HG03139 (cell line): ENCODE measurements around the gene SCFD2.

Experiments
- ATAC-seq: cut with Tn5 transposase; IDR thresholded peaks from one replicate; pipeline ENCODE4 v1.9.1; 2021; ENCODE audit not compliant: unreplicated experiment

SCFD2 gene

GRCh38 chr4:52904421-52904820 is 461.4 kb downstream of the SCFD2 start:
- ATAC-seq: no peak

- ATAC-seq: no peak
Measured at GRCh38 chr4:52903273-52903672, 462.6 kb downstream of the SCFD2 start.

GRCh38 chr4:52894443-52894842 is 471.4 kb downstream of the SCFD2 start:
- ATAC-seq: no peak

GRCh38 chr4:52892880-52893279 is 473.0 kb downstream of the SCFD2 start:
- ATAC-seq: no peak

DNA sequence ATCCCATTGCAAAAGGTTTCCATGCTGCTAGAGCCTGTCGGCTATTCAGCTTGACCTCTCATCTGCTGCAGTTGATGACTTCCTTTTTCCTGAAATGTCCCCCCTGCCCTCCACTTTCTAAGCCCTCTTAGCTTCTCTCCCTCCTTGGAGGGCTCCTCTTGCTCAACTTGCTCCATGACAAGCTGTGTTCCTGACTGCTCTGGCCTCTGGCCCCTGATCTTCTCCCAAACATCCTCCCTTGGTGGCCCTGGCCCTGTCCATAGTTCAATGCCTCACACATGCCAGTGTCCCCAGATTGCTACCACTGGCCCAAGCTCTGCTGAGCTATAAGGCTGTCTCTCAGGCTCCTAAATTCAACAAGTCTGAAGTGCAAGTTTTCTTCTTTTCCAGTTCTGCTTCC is 474.1 kb downstream of the SCFD2 start:
- ATAC-seq: no peak

- no peak for ATAC-seq
Measured at GRCh38 chr4:52890521-52890791, 475.4 kb downstream of the SCFD2 start.

GRCh38 chr4:52889778-52890520 is 475.9 kb downstream of the SCFD2 start:
- ATAC-seq: no peak

- no peak for ATAC-seq
Measured at GRCh38 chr4:52889354-52889753, 476.5 kb downstream of the SCFD2 start.

- no peak for ATAC-seq
Measured at GRCh38 chr4:52884994-52885393, 480.9 kb downstream of the SCFD2 start.

DNA sequence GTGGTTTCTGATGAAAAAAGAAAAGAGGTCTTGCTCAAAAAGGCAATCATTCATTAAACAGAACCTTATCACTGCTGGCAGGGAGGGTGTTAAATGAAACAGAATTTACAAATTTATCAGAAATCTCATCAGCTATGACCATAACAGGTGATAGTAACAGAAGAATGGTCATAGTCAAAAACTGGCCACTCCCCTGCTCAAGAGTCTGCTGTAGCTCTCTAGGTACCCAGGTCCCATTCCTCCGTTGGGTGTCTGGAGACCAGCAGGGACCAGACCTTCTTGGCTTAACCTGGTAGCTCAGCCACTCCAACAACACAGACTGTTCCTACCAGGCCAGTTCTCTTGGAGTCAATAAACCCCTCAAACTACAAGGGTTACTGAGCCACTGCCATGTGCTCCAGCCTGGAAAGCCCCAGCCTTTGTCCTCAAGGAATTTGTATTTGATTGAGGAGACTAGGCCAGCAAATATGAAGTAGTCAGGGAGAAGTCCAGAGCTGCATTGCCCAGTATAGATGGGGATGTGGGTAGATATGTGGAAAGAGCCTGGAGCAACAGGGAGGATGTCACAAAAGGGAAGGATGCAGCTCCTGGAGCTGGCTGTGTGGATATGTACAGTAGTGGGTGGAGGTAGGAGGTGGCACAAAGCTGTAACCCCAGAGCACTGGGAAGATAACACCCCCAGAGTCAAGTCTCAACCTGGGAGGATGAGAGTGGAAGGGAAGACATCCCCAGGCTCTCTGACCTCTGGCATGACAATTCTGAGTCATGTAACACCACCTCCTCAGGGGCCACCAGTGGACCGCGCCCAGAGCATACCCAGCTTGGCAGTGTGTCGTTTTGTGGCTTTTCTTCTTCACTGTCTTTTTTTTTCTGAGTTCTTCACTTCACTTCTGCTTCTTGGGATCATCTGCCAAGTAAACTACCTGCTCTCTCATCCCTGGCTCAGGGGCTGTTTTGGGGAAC is 481.9 kb downstream of the SCFD2 start:
- no peak for ATAC-seq

DNA sequence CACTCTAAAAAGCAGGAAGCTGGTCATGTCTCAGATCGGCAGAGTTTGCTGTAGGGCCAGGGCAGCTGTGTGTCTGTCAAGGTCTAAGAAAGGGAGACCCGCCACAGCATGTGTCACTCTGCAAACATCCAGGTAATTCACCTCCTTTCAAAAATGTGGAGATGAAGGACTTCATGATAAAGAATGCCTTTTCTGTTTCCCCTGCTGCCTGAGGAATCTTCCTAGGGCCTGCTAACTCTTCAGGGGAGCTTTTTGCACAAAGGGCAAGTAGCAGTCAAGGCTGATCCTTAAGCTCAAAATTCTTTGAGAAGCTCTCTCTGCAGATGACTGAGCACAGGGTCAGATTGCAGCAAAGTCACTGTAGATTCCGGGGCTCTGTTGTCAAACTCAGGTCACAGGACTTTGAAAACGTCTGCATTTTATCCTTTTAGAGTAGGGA is 482.7 kb downstream of the SCFD2 start:
- no peak for ATAC-seq

GRCh38 chr4:52880994-52881393 is 484.9 kb downstream of the SCFD2 start:
- ATAC-seq: no peak

DNA sequence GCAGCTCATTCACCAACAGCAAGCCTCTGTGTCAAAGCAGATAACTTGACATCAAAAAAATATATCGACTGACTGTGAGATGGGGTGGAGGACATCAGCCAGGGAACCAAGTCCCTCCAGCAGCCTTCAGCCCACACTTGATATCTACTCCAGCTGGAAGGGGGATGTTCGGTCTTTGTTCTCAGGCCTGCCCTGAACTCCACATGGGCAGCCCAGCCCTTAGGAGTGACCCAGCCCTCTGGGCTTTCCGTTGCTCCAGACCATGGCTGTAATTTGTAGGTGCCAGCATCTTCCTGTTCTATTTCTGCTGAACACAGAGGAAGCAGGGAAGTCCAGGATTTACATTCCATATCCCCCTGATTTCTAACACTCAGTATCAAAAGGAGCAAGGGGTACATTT is 486.4 kb downstream of the SCFD2 start:
- ATAC-seq: no peak

- ATAC-seq: no peak
Measured at GRCh38 chr4:52877694-52878093, 488.2 kb downstream of the SCFD2 start.

DNA sequence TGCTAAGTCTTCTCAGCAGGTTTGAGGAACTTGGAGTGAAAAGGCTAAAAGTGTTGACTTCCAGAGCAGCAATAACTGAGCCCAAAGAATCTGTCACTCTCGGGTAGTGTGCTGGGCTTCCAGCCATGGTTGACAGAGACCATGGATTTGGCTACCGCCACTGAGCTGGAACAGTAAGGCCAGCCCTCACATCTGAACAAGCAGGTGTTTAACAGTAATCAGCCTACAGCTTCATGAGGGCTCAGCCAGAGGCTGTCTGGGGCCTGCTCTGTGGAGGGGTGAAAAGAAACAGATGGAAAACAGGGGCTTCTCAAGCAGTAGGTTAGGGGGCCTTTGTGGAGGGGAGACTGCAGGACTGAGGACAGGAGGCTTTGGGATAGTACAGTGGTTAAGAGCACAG is 488.8 kb downstream of the SCFD2 start:
- no peak for ATAC-seq

DNA sequence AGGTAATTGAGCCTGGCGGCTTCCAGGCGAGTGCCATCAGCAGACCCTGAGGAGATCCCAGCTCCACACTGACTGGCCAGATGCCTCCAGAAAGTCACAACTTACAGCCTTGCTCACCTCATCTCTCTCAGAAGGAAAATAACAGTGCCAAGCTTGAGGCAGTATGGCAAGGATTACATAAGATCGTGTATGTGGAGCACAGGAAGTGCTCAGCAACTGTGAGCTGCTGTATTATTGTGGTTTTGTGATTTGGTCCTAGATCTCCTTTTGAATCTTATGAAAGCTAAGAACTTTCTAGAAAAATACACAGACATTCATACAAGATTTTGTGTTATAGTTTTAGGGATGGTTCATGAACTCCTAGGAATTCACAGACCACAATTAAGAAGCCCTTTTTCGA is 489.8 kb downstream of the SCFD2 start:
- no peak for ATAC-seq

DNA sequence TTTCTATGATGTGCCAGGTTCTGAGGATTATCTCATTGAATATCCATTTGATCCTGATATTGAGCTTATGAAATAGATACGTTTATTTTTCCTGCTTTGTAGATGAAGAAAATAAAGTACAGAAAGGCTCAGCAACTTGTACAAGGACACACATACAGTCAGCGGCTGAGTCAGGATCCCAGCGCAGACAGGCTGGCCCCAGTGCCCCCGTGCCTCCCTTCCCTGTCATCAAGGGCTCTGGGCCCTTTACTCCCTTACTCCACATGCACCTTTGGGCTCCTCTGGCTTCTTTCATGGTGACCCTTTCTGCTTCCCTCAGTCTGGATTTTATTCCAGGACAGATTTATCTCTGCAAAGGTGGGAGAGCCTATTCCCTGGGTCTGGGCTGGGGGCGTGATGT is 490.9 kb downstream of the SCFD2 start:
- ATAC-seq: no peak

DNA sequence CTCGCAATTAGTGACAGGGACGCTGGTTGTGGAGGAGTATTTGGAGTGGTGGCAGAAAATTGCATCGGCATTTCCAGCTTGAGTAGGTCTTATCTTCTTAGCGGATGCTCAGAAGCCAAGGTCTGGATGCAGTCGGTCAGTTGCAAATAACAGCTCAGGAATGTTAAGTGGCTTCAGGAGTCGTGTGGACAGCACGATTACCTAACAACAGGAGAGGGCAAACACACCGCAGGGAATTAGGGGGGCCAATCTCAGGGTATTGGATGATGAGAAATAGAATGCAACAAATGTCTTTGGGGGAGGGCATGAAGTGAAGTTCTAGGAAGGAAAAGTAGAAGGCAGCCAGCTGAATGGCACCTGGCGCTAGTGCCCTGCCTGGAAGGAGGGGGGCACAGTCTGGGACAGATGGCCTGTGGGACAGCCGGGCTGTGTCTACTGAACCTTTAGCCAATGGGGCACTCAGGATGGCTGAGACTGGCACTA is 492.0 kb downstream of the SCFD2 start:
- no peak for ATAC-seq

GRCh38 chr4:52873191-52873590 is 492.7 kb downstream of the SCFD2 start:
- ATAC-seq: no peak

DNA sequence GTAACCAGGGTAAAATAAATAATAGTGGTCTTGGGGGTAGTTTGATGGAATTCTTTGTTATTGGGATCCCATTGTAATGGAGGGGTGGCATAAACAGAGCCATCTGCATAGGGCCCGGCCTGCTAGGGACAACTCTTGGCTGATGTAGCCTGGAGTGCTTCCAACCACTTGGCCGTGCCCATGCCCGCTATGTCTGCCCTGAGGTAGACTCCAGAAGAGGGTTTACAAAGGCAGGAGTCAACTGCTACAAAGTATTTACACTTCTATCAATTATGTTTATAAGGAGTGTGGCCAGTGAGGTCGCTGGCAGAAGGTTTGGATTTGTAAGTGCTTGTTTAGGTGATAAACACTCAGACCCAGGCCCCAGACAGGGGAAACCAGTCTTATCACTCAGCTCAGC is 495.6 kb downstream of the SCFD2 start:
- no peak for ATAC-seq

- ATAC-seq: no peak
Measured at GRCh38 chr4:52869656-52870055, 496.2 kb downstream of the SCFD2 start.

- no peak for ATAC-seq
Measured at GRCh38 chr4:52869196-52869595, 496.7 kb downstream of the SCFD2 start.
